CD14-positive monocyte (primary cell): ENCODE data around the gene TMX3. TPM values are rescaled to one million over a fixed set of nuclear protein-coding genes. Genes with fewer than 3 reads are reported as not detected.

Source experiments
- DNase-seq, 3 donors: peaks; one replicate each; pipeline ENCODE4 v3.0.0-alpha.2; 2011 to 2022
- H2AFZ ChIP-seq: 2 replicates; pipeline ENCODE4 v1.6.0; 2012; ENCODE audit warnings: mild to moderate bottlenecking, low read depth, low read length, inconsistent platforms; ENCODE audit not compliant: insufficient read depth, poor library complexity, severe bottlenecking
- H3K27ac ChIP-seq, 2 donors: 1 replicate in 1 of 2; 2 replicates in 1 of 2; pipeline ENCODE4 v1.5.1; 2012 to 2013; ENCODE audit warnings: low read length in 2 of 2, control low read depth in 1 of 2, inconsistent platforms in 1 of 2, low read depth in 1 of 2, mild to moderate bottlenecking in 1 of 2
- H3K27me3 ChIP-seq, 2 donors: one replicate each; pipeline versions ENCODE4 v1.6.0 to v1.6.1; 2011 to 2013; ENCODE audit warnings: low read length in 2 of 2; ENCODE audit not compliant: control insufficient read depth in 2 of 2, insufficient read depth in 2 of 2
- H3K36me3 ChIP-seq, 2 donors: replicated peaks in 1 of 2; 1 replicate in 1 of 2; 2 replicates in 1 of 2; pipeline versions ENCODE4 v1.5.1 to v1.6.1; 2012 to 2013; ENCODE audit warnings: low read length in 2 of 2, control low read depth in 1 of 2, inconsistent platforms in 1 of 2, mild to moderate bottlenecking in 1 of 2; ENCODE audit not compliant: insufficient read depth in 2 of 2, control insufficient read depth in 1 of 2
- H3K4me1 ChIP-seq, 2 donors: 1 replicate in 1 of 2; 2 replicates in 1 of 2; pipeline versions ENCODE4 v1.5.1 to v1.6.1; 2012 to 2013; ENCODE audit warnings: low read length in 2 of 2, control low read depth in 1 of 2, inconsistent platforms in 1 of 2, mild to moderate bottlenecking in 1 of 2, moderate library complexity in 1 of 2; ENCODE audit not compliant: insufficient read depth in 2 of 2, control insufficient read depth in 1 of 2
- H3K4me2 ChIP-seq: replicated peaks from 2 replicates; pipeline ENCODE3; 2012; ENCODE audit warnings: low read length, moderate library complexity, mild to moderate bottlenecking; ENCODE audit not compliant: poor library complexity, severe bottlenecking; ENCODE audit errors: extremely low read depth
- H3K4me3 ChIP-seq, 3 experiments: fragments of 200-600 bp in 1 of 3; sonication (generic) in 1 of 3; replicated peaks in 1 of 3; 1 replicate in 2 of 3; 2 replicates in 1 of 3; pipeline ENCODE4 v1.5.1; 2011 to 2013; ENCODE audit warnings: low read length in 3 of 3, mild to moderate bottlenecking in 3 of 3, control low read depth in 2 of 3, low read depth in 2 of 3, inconsistent platforms in 1 of 3, moderate library complexity in 1 of 3
- H3K79me2 ChIP-seq: 2 replicates; pipeline ENCODE4 v1.6.0; 2012; ENCODE audit warnings: mild to moderate bottlenecking, control low read depth, inconsistent platforms, low read length, moderate library complexity; ENCODE audit not compliant: insufficient read depth
- H3K9ac ChIP-seq: 2 replicates; pipeline ENCODE4 v1.6.0; 2017; ENCODE audit warnings: low read length, mild to moderate bottlenecking; ENCODE audit not compliant: insufficient read depth, poor library complexity, severe bottlenecking
- H3K9me3 ChIP-seq, 2 donors: replicated peaks in 1 of 2; 1 replicate in 1 of 2; 2 replicates in 1 of 2; pipeline versions ENCODE4 v1.5.1 to v1.6.1; 2012 to 2013; ENCODE audit warnings: low read length in 2 of 2, control low read depth in 1 of 2; ENCODE audit not compliant: control insufficient read depth in 1 of 2, insufficient read depth in 1 of 2
- H4K20me1 ChIP-seq: 2 replicates; pipeline ENCODE4 v1.6.0; 2012; ENCODE audit warnings: mild to moderate bottlenecking, low read length, control low read depth, moderate library complexity; ENCODE audit not compliant: insufficient read depth
- H3K27ac Mint-ChIP-seq, 7 donors: one replicate each; pipeline ENCODE4 v1.8.0; 2020; ENCODE audit warnings: mild to moderate bottlenecking in 7 of 7, mixed read lengths in 7 of 7, moderate library complexity in 6 of 7, inconsistent platforms in 2 of 7
- H3K27me3 Mint-ChIP-seq, 3 donors: one replicate each; pipeline ENCODE4 v1.8.0; 2021 to 2022; ENCODE audit warnings: low read depth in 3 of 3, mild to moderate bottlenecking in 3 of 3, mixed read lengths in 3 of 3, moderate library complexity in 3 of 3, inconsistent platforms in 1 of 3
- H3K36me3 Mint-ChIP-seq, 2 donors: one replicate each; pipeline ENCODE4 v1.8.0; 2020; ENCODE audit warnings: mixed read lengths in 2 of 2, inconsistent platforms in 1 of 2, mild to moderate bottlenecking in 1 of 2
- H3K4me1 Mint-ChIP-seq: one replicate; pipeline ENCODE4 v1.8.0; 2020; ENCODE audit warnings: mild to moderate bottlenecking, mixed read lengths
- H3K4me3 Mint-ChIP-seq, 2 donors: one replicate each; pipeline ENCODE4 v1.8.0; 2020; ENCODE audit warnings: mild to moderate bottlenecking in 2 of 2, mixed read lengths in 2 of 2, moderate library complexity in 1 of 2
- H3K9me3 Mint-ChIP-seq, 7 donors: one replicate each; pipeline ENCODE4 v1.8.0; 2020 to 2022; ENCODE audit warnings: mixed read lengths in 7 of 7, mild to moderate bottlenecking in 6 of 7, moderate library complexity in 6 of 7, inconsistent platforms in 2 of 7
- WGBS: methylation state at CpG from one replicate; pipeline ENCODE4 v1.1.5; 2013; ENCODE audit warnings: missing lambda C conversion rate; ENCODE audit not compliant: insufficient coverage; 5-methylcytosine and 5-hydroxymethylcytosine counted together
- intact Hi-C, 2 donors: fragments of 100-400 bp; cut with micrococcal nuclease; formaldehyde crosslinking; loops; one replicate each; pipeline versions ENCODE4 v1.15.0 to v1.15.1; 2023
- polyA plus RNA-seq, 3 donors: library from polyadenylated mRNA; depleted of rRNA in 1 of 3; unstranded in 2 of 3; stranded (reverse) in 1 of 3; fragments of 300-500 nt in 2 of 3; fragments of >200 nt in 1 of 3; fragmentation: Illumina TruSeq in 2 of 3; gene quantifications; 1 replicate in 2 of 3; 2 replicates in 1 of 3; pipeline ENCODE4 v1.2.3, GENCODE V29; 2012 to 2021
- TF ChIP-seq, protein P1 (sequence below): fragments of 200-600 bp; IDR thresholded peaks from one replicate; pipeline ENCODE4 v1.8.0; 2022; ENCODE audit warnings: antibody characterized with exemption, mild to moderate bottlenecking

Gene TMX3
- polyA plus RNA-seq, 3 donors = 13.7 to 37.7 (median 16.5) TPM

DNA sequence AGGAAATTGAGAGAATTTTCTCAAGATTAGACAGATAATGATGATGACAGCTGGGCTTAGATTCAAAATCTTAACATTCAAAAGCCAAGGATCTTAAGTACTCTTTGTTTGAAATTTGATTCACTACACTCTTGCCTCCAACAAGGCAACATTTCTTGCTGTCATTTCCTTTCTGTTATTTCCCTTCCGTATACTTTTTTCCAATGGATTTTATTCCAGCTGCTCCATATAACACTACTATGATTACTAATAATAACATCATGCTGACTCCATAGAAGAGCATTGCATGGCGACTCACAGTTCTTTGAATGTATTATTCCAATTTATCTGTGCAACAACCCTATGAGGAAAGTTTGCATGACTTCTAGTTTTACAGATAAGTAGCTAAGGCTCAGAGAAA lies 49.1 kb upstream of the TMX3 start:
- no peaks in the 10 kb centered on the region for H3K36me3 Mint-ChIP-seq
- intact Hi-C loops = no loop called here
- no peak overlapping the region for H3K9ac ChIP-seq
- WGBS = 80% methylated on average over 1 of the region's 2 CpGs
- H4K20me1 ChIP-seq = no peaks in the 10 kb centered on the region
- no peaks in the 10 kb centered on the region for H3K79me2 ChIP-seq
- no peak overlapping the region for H3K4me3 Mint-ChIP-seq
- no peak for DNase-seq
- no peak overlapping the region for H2AFZ ChIP-seq
- no peak overlapping the region for H3K4me3 ChIP-seq
- H3K36me3 ChIP-seq = no peaks in the 10 kb centered on the region
- H3K27ac ChIP-seq = no peak overlapping the region
- no peaks in the 10 kb centered on the region for H3K4me1 Mint-ChIP-seq
- no peak overlapping the region for H3K4me2 ChIP-seq
- H3K9me3 ChIP-seq = peaks cover 3 to 8% of the 10 kb centered on the region in 2 donors
- no peaks in the 10 kb centered on the region for H3K27me3 ChIP-seq
- H3K27ac Mint-ChIP-seq = no peak overlapping the region
- peaks cover 3 to 11% (median 8%) of the 10 kb centered on the region in 7 donors for H3K9me3 Mint-ChIP-seq
- no peaks in the 10 kb centered on the region for H3K4me1 ChIP-seq
- peaks cover under 1 to 2% (median 2%) of the 10 kb centered on the region in 3 donors for H3K27me3 Mint-ChIP-seq
- TF ChIP-seq, protein P1, sequence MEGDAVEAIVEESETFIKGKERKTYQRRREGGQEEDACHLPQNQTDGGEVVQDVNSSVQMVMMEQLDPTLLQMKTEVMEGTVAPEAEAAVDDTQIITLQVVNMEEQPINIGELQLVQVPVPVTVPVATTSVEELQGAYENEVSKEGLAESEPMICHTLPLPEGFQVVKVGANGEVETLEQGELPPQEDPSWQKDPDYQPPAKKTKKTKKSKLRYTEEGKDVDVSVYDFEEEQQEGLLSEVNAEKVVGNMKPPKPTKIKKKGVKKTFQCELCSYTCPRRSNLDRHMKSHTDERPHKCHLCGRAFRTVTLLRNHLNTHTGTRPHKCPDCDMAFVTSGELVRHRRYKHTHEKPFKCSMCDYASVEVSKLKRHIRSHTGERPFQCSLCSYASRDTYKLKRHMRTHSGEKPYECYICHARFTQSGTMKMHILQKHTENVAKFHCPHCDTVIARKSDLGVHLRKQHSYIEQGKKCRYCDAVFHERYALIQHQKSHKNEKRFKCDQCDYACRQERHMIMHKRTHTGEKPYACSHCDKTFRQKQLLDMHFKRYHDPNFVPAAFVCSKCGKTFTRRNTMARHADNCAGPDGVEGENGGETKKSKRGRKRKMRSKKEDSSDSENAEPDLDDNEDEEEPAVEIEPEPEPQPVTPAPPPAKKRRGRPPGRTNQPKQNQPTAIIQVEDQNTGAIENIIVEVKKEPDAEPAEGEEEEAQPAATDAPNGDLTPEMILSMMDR = no peak

DNA sequence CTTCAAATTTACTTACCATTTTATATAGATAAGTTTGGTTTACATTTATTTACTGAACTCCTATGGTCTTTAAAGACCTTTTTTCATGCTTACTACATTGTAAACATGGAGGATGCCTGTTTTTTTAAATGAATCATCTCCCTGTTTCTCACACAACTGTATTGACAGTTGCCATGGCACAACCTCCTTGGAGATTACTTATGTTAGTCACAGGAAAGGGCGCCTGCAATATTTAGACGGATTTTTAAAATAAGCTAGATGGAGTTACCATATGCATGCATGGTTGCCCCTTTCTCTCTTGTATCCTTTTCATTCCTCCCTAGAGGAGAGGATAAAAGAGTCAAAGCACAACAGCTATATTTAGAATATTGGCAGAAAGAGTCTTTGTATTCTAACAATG lies 48.2 kb upstream of the TMX3 start:
- no peak overlapping the region for H3K4me2 ChIP-seq
- intact Hi-C loops = no loop called here
- no peak overlapping the region for H3K27ac ChIP-seq
- no peaks in the 10 kb centered on the region for H4K20me1 ChIP-seq
- H3K4me3 Mint-ChIP-seq = no peak overlapping the region
- H3K36me3 ChIP-seq = no peaks in the 10 kb centered on the region
- H3K9me3 Mint-ChIP-seq = peaks cover 3 to 14% (median 7%) of the 10 kb centered on the region in 7 donors
- TF ChIP-seq, protein P1 = no peak
- no peak overlapping the region for H3K27ac Mint-ChIP-seq
- peaks cover 3 to 12% of the 10 kb centered on the region in 2 donors for H3K9me3 ChIP-seq
- H2AFZ ChIP-seq = no peak overlapping the region
- H3K4me1 Mint-ChIP-seq = no peaks in the 10 kb centered on the region
- no peaks in the 10 kb centered on the region for H3K4me1 ChIP-seq
- no peak overlapping the region for H3K4me3 ChIP-seq
- no peaks in the 10 kb centered on the region for H3K36me3 Mint-ChIP-seq
- DNase-seq = no peak
- no CpG with 5 or more reads among the region's 2 CpGs for WGBS
- no peak overlapping the region for H3K9ac ChIP-seq
- peaks cover 0 to 2% (median 2%) of the 10 kb centered on the region in 3 donors for H3K27me3 Mint-ChIP-seq
- no peaks in the 10 kb centered on the region for H3K27me3 ChIP-seq
- H3K79me2 ChIP-seq = no peaks in the 10 kb centered on the region
